IMR-90 (cell line): ENCODE data around the gene PCP4. TPM values are rescaled to one million over a fixed set of nuclear protein-coding genes. Genes with fewer than 3 reads are reported as not detected.

Experiments
- ATAC-seq: fragments of 200-7000 bp; cut with Tn5 transposase; 2 replicates; pipeline ENCODE4 v1.9.1; 2020; ENCODE audit warnings: low read depth, mild to moderate bottlenecking, moderate library complexity
- BruUV-seq: library from RNA; stranded (reverse); fragments of 400-500 nt; replicated peaks from 2 replicates; lab custom pipeline; 2021; lab: Mats Ljungman, UMichigan
- CTCF ChIA-PET: fragments of 300-600 bp; formaldehyde crosslinking; extraction: SDS; loops from one replicate; lab custom pipeline; 2021; ENCODE audit warnings: antibody characterized with exemption; lab: Yijun Ruan, JAX
- POLR2A ChIA-PET: fragments of 300-600 bp; sonication (Branson Sonifier 250); formaldehyde crosslinking; loops from one replicate; lab custom pipeline; 2022; ENCODE audit warnings: antibody characterized with exemption; ENCODE audit not compliant: unreplicated experiment; lab: Charles Lee
- DNase-seq: peaks from one replicate; pipeline ENCODE4 v3.0.0; 2013
- H2AFZ ChIP-seq: replicated peaks from 2 replicates; pipeline ENCODE3; 2013; ENCODE audit warnings: low read length, mild to moderate bottlenecking; ENCODE audit not compliant: poor library complexity
- H2AK5ac ChIP-seq: 2 replicates; pipeline ENCODE4 v1.6.1; 2013; ENCODE audit warnings: low read depth, low read length, inconsistent platforms
- H2AK9ac ChIP-seq: replicated peaks from 2 replicates; pipeline ENCODE3; 2013; ENCODE audit warnings: mild to moderate bottlenecking, low read depth, low read length, moderate library complexity; ENCODE audit not compliant: poor library complexity
- H2BK120ac ChIP-seq: 2 replicates; pipeline ENCODE4 v1.6.1; 2013; ENCODE audit warnings: low read depth, low read length, inconsistent platforms
- H2BK15ac ChIP-seq: 3 replicates; pipeline ENCODE4 v1.6.1; 2013; ENCODE audit warnings: low read depth, low read length, inconsistent platforms
- H2BK20ac ChIP-seq: 2 replicates; pipeline ENCODE4 v1.6.1; 2013; ENCODE audit warnings: low read depth, mild to moderate bottlenecking, inconsistent platforms, low read length, moderate library complexity
- H2BK5ac ChIP-seq: 2 replicates; pipeline ENCODE4 v1.6.1; 2013; ENCODE audit warnings: mild to moderate bottlenecking, low read depth, low read length, inconsistent platforms; ENCODE audit not compliant: poor library complexity, severe bottlenecking
- H3K14ac ChIP-seq: replicated peaks from 2 replicates; pipeline ENCODE4 v1.6.1; 2013; ENCODE audit warnings: low read depth, low read length, inconsistent platforms
- H3K18ac ChIP-seq: 2 replicates; pipeline ENCODE4 v1.6.1; 2013; ENCODE audit warnings: low read depth, low read length, control low read depth
- H3K23ac ChIP-seq: 2 replicates; pipeline ENCODE4 v1.6.1; 2013; ENCODE audit warnings: low read depth, low read length, inconsistent platforms
- H3K27ac ChIP-seq: 2 replicates; pipeline ENCODE4 v1.5.1; 2013; ENCODE audit warnings: mild to moderate bottlenecking, control low read depth, low read length; ENCODE audit not compliant: insufficient read depth
- H3K27me3 ChIP-seq: 2 replicates; pipeline ENCODE4 v1.6.1; 2013; ENCODE audit warnings: low read length; ENCODE audit not compliant: control insufficient read depth, insufficient read depth
- H3K36me3 ChIP-seq: 2 replicates; pipeline ENCODE4 v1.6.1; 2013; ENCODE audit warnings: low read length, mixed read lengths; ENCODE audit not compliant: control insufficient read depth, insufficient read depth
- H3K4ac ChIP-seq: 2 replicates; pipeline ENCODE4 v1.6.1; 2013; ENCODE audit warnings: low read depth, low read length, inconsistent platforms
- H3K4me1 ChIP-seq: 2 replicates; pipeline ENCODE4 v1.6.1; 2013; ENCODE audit warnings: low read length, mixed read lengths; ENCODE audit not compliant: control insufficient read depth, insufficient read depth
- H3K4me2 ChIP-seq: 2 replicates; pipeline ENCODE4 v1.6.1; 2013; ENCODE audit warnings: low read depth, mild to moderate bottlenecking, control low read depth, low read length, moderate library complexity
- H3K4me3 ChIP-seq: 2 replicates; pipeline ENCODE4 v1.5.1; 2013; ENCODE audit warnings: low read depth, mild to moderate bottlenecking, control low read depth, low read length, moderate library complexity; ENCODE audit not compliant: insufficient read depth
- H3K56ac ChIP-seq: 2 replicates; pipeline ENCODE4 v1.6.1; 2013; ENCODE audit warnings: low read length, inconsistent platforms; ENCODE audit not compliant: insufficient read depth; ENCODE audit errors: extremely low read depth
- H3K79me1 ChIP-seq, 2 experiments: 2 replicates each; pipeline ENCODE4 v1.6.1; 2013; ENCODE audit warnings: low read length in 2 of 2, inconsistent platforms in 1 of 2, low read depth in 1 of 2
- H3K9ac ChIP-seq: 2 replicates; pipeline ENCODE4 v1.6.1; 2013; ENCODE audit warnings: low read depth, low read length, control low read depth
- H3K9me1 ChIP-seq: 2 replicates; pipeline ENCODE4 v1.6.1; 2013; ENCODE audit warnings: low read length, inconsistent platforms; ENCODE audit not compliant: insufficient read depth
- H3K9me3 ChIP-seq: 2 replicates; pipeline ENCODE4 v1.6.1; 2013; ENCODE audit warnings: low read length; ENCODE audit not compliant: control insufficient read depth, insufficient read depth
- H4K20me1 ChIP-seq: 2 replicates; pipeline ENCODE4 v1.6.1; 2013; ENCODE audit warnings: low read length, inconsistent platforms; ENCODE audit not compliant: insufficient read depth
- H4K5ac ChIP-seq: 2 replicates; pipeline ENCODE4 v1.6.1; 2013; ENCODE audit warnings: mild to moderate bottlenecking, low read depth, low read length, control low read depth
- H4K8ac ChIP-seq, 2 experiments: 2 replicates each; pipeline ENCODE4 v1.6.1; 2013; ENCODE audit warnings: low read depth in 2 of 2, low read length in 2 of 2, control low read depth in 1 of 2, inconsistent platforms in 1 of 2
- H4K91ac ChIP-seq: 2 replicates; pipeline ENCODE4 v1.6.1; 2013; ENCODE audit warnings: low read depth, low read length, inconsistent platforms; ENCODE audit not compliant: insufficient read depth
- BHLHE40 ChIP-seq: fragments of 150-350 bp; IDR thresholded peaks from 2 replicates; pipeline ENCODE4 v1.6.1; 2016; ENCODE audit warnings: mild to moderate bottlenecking, low read depth, low read length
- CTCF ChIP-seq: conservative IDR thresholded peaks from 2 replicates; pipeline ENCODE4 v1.5.1; 2012; ENCODE audit warnings: mild to moderate bottlenecking, low read depth, low read length, improper control_type of control experiment
- MAZ ChIP-seq: IDR thresholded peaks from 2 replicates; pipeline ENCODE4 v1.6.1; 2012; ENCODE audit warnings: low read depth, mild to moderate bottlenecking, low read length, improper control_type of control experiment, moderate library complexity, borderline replicate concordance
- POLR2A ChIP-seq: IDR thresholded peaks from 2 replicates; pipeline ENCODE4 v1.6.1; 2012; ENCODE audit warnings: mild to moderate bottlenecking, low read depth, low read length
- RCOR1 ChIP-seq: IDR thresholded peaks from 2 replicates; pipeline ENCODE4 v1.6.1; 2012; ENCODE audit warnings: mild to moderate bottlenecking, low read length, improper control_type of control experiment; ENCODE audit not compliant: insufficient replicate concordance
- SMC3 ChIP-seq: fragments of 150-350 bp; IDR thresholded peaks from 2 replicates; pipeline ENCODE4 v1.6.1; 2016; ENCODE audit warnings: low read depth, mild to moderate bottlenecking, antibody characterized with exemption, low read length, moderate library complexity
- WGBS, 2 experiments: methylation state at CpG; one replicate each; pipeline versions ENCODE4 v1.1.5 to v1.1.7; 2013; ENCODE audit warnings: missing lambda C conversion rate in 2 of 2; ENCODE audit not compliant: insufficient read length in 1 of 2; ENCODE audit errors: extremely low coverage in 2 of 2; 5-methylcytosine and 5-hydroxymethylcytosine counted together
- dilution Hi-C: fragments of 300-500 bp; cut with HindIII; formaldehyde crosslinking; loops from one replicate; pipeline ENCODE4 v1.14.3; 2018; ENCODE audit warnings: low sequenced_read_pairs; ENCODE audit not compliant: unreplicated experiment
- in situ Hi-C: fragments of 300-500 bp; cut with MboI; formaldehyde crosslinking; loops from 3 replicates; pipeline ENCODE4 v1.14.3; 2019; ENCODE audit warnings: low sequenced_read_pairs, inconsistent platforms, mixed read lengths
- intact Hi-C: fragments of 100-400 bp; cut with micrococcal nuclease; formaldehyde crosslinking; loops from 2 replicates; pipeline ENCODE4 v1.10.0; 2022
- polyA plus RNA-seq, 3 experiments: library from polyadenylated mRNA; depleted of rRNA; stranded (reverse); fragments of >200 nt; gene quantifications; 2 replicates each; pipeline ENCODE4 v1.2.3, GENCODE V29; 2012; ENCODE audit warnings: low replicate concordance in 1 of 3
- total RNA-seq: library from RNA; depleted of rRNA; stranded (reverse); fragments of >200 nt; gene quantifications from 2 replicates; pipeline ENCODE4 v1.2.3, GENCODE V29; 2012

Gene PCP4
- total and polyA plus RNA-seq, 2 of the 4 experiments (the other 2 are of a cell fraction): not detected

DNA sequence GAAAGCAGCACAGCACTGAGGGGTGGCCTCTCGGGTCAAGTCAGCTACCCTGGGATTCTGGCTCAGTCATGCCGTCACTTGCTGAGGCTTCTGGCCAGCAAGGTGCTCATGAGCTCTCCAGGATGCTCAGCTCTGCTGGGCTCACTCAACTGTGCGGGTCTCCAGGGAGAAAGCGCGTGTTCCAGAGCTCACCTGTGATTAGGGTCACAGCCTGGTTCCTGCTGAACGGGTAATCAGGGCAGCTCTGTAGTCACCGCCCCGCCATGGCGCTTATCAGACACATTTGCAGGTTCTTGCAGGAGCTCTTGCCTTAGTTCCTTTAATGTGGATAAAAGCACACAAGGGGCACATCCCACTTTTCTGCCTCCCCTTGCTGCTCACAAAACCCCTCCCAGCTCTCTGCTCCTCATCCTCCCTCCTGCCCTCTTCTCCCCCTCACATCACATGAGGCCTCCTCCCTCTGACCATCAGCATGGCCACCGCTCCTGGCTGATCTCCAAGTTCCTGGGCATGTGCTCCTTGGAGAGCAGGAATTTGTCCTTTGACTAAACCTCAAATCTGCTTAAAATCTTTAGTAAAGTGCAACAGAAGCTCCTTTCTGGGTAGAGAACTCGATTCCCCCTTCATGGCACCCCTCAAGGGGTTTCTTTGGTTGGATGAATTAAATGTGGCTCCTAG lies 2.0 kb downstream of the PCP4 start:
- intact Hi-C loops (no loop called here), dilution Hi-C loops (no loop called here), in situ Hi-C loops (no loop called here)
- Histone ChIP-seq H3K4me3 (no peak overlapping the region), H4K20me1 (no peaks in the 10 kb centered on the region), H3K9ac (no peak overlapping the region), H2BK20ac (no peak overlapping the region), H3K9me1 (no peaks in the 10 kb centered on the region), H2BK120ac (no peak overlapping the region), H2AK9ac (no peak overlapping the region), H2BK15ac (no peak overlapping the region), H4K91ac (no peak overlapping the region), H3K79me1 (no peaks in the 10 kb centered on the region), H3K9me3 (peaks cover 24% of the 10 kb centered on the region), H2AFZ (no peak overlapping the region), H3K4me2 (no peak overlapping the region), H2BK5ac (no peak overlapping the region), H2AK5ac (no peak overlapping the region), H3K27me3 (no peaks in the 10 kb centered on the region), H3K4me1 (no peaks in the 10 kb centered on the region), H4K5ac (no peak overlapping the region), H3K14ac (no peak overlapping the region), H3K4ac (no peak overlapping the region), H4K8ac (no peak overlapping the region), H3K36me3 (no peaks in the 10 kb centered on the region), H3K23ac (no peak overlapping the region), H3K18ac (no peak overlapping the region), H3K56ac (no peak overlapping the region), H3K27ac (no peak overlapping the region)
- TF ChIP-seq SMC3: no peak
- no peak for TF ChIP-seq MAZ
- TF ChIP-seq POLR2A: no peak
- TF ChIP-seq BHLHE40: no peak
- no peak for TF ChIP-seq RCOR1
- no peak for TF ChIP-seq CTCF
- ATAC-seq (no peak), DNase-seq (no peak)
- ChIA-PET POLR2A (no interaction called here), CTCF (interaction anchor here (1.1 kb wide), 1 partner anchor 251 kb away, joined by 3 read pairs; no protein-coding TSS in a partner anchor)
- WGBS, 2 experiments: 67% methylated on average over 1 of the region's 11 CpGs; no CpG with 5 or more reads in 1 of the 2 experiments
- no TSS peak for BruUV-seq
